ENCODE data around the gene CFAP221.
A peak's percentile ranks its signal among the peaks of the same experiment; 100 is the strongest.

Gene CFAP221

DNA sequence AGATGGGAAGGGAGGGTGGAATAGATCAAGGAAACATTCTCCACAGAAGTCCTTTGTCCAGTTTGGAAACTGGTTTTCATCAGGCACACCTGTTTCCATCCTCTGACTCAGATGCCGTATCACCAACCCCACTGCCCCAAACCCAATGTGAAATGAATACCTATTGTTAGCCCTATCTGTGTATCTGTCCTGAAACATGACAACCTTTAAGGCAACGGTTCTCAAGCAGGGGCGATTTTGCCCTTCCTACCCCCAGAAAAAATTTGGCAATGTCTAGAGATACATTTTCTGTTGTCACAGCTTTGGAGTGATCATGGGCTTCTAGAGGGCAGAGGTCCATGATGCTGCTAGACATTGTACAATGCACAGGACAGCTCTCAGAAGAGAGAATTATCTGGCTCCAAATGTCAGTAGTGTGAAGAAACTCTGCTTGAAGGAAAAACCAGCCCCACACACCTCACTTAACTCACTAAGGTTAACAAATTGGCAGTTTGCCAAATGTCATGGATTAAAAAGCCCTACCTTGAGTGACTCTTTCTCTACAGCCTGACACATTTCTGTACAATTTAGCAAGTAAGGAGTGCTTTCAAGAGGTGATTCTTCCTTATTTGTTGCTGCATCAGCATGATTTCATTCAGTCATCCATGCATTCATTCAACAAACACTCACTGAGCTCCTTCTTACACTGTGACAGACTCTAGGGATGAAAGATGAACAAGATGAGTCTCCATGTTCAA is 23.4 kb upstream of the CFAP221 start:
- no peak for TF ChIP-seq NFRKB (IDR thresholded peaks at IDR 0.05)
- TF ChIP-seq SP1 (IDR thresholded peaks at IDR 0.05) = no peak
- no peak for TF ChIP-seq FOXA1 (IDR thresholded peaks at IDR 0.05)
- TF ChIP-seq ARNT (IDR thresholded peaks at IDR 0.05) = no peak
- no peak for TF ChIP-seq CTBP1 (IDR thresholded peaks at IDR 0.05; ENCODE audit: borderline replicate concordance)
- no peak for TF ChIP-seq BHLHE40 (IDR thresholded peaks at IDR 0.05; ENCODE audit: borderline replicate concordance)
- no peak for TF ChIP-seq ZNF384 (IDR thresholded peaks at IDR 0.05)
- TF ChIP-seq SUZ12 (IDR thresholded peaks at IDR 0.05) = no peak
- no peak for TF ChIP-seq L3MBTL2 (conservative IDR thresholded peaks at IDR 0.05)
- TF ChIP-seq HDGF (IDR thresholded peaks at IDR 0.05; ENCODE audit: borderline replicate concordance) = no peak
- TF ChIP-seq FOXK2 (IDR thresholded peaks at IDR 0.05) = no peak
- TF ChIP-seq TARDBP (IDR thresholded peaks at IDR 0.05) = no peak
- no peak for TF ChIP-seq FOXM1 (IDR thresholded peaks at IDR 0.05; ENCODE audit: borderline replicate concordance)
- TF ChIP-seq LEF1 (IDR thresholded peaks at IDR 0.05; ENCODE audit: borderline replicate concordance) = no peak
- CTCF ChIA-PET = no interaction called here
- POLR2A ChIA-PET = no interaction called here
- DNase-seq (ENCODE audit: extremely low spot score) = no peak

DNA sequence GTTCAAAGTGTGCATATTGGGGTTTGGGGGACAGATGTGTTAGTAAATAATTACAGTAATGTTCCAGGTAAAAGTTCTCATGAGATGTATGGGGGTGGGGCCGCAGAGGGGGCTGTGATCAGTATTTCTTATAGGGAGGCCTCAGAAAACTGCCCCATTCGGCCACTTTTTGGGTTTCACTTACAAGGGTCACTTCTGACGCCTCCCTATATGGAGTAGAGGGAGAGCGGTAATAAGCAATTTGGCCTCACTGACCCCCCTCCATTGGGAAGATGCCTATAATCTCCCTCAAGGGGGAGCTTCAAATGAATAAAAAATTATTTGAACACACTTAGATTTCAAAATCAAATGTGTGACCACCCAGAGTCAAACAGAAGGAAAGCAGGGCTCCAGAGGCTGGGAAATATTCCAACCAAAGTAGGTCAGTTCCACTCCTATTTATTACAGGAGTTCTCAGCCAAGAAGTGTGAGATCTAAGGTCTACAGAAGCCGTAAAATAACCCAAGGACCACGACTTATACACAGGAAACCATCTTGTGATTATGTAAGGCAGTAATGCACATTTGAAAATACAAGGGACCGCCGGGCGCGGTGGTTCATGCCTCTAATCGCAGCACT is 22.7 kb upstream of the CFAP221 start:
- ChIA-PET CTCF (no interaction called here), POLR2A (no interaction called here)
- DNase-seq (ENCODE audit: extremely low spot score) = no peak
- TF ChIP-seq BHLHE40 (IDR thresholded peaks at IDR 0.05; ENCODE audit: borderline replicate concordance) (no peak), FOXA1 (IDR thresholded peaks at IDR 0.05) (no peak), HDGF (IDR thresholded peaks at IDR 0.05; ENCODE audit: borderline replicate concordance) (no peak), NFRKB (IDR thresholded peaks at IDR 0.05) (no peak), FOXK2 (IDR thresholded peaks at IDR 0.05) (no peak)
- TF ChIP-seq, protein P1, sequence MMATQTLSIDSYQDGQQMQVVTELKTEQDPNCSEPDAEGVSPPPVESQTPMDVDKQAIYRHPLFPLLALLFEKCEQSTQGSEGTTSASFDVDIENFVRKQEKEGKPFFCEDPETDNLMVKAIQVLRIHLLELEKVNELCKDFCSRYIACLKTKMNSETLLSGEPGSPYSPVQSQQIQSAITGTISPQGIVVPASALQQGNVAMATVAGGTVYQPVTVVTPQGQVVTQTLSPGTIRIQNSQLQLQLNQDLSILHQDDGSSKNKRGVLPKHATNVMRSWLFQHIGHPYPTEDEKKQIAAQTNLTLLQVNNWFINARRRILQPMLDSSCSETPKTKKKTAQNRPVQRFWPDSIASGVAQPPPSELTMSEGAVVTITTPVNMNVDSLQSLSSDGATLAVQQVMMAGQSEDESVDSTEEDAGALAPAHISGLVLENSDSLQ (IDR thresholded peaks at IDR 0.05) = no peak

DNA sequence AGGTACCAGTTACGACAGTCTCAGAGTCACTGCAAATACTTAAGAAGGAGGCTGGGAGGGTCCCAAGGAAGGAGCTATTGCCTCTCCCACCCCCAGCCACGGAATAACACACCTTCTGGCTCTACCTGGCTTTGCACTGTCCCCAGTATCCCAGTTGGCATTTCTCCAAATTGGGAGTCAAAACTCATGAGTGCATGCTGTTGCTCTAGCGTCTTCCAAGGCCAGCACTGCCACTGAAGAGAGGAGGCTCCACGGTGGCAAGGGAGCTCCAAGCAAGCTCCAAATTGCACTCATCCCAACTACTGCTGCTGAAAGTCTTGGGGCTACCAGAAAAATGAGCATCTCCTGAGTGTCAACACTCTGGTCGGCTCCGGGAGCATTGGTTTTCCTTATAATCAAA is 21.6 kb upstream of the CFAP221 start:
- ChIA-PET POLR2A (no interaction called here), CTCF (no interaction called here)
- TF ChIP-seq ARNT (IDR thresholded peaks at IDR 0.05) (no peak), HDGF (IDR thresholded peaks at IDR 0.05; ENCODE audit: borderline replicate concordance) (no peak), CTBP1 (IDR thresholded peaks at IDR 0.05; ENCODE audit: borderline replicate concordance) (no peak), FOXA1 (IDR thresholded peaks at IDR 0.05) (no peak), FOXM1 (IDR thresholded peaks at IDR 0.05; ENCODE audit: borderline replicate concordance) (no peak), L3MBTL2 (conservative IDR thresholded peaks at IDR 0.05) (no peak), TARDBP (IDR thresholded peaks at IDR 0.05) (no peak), ZNF384 (IDR thresholded peaks at IDR 0.05) (no peak), ELF4 (IDR thresholded peaks at IDR 0.05) (no peak), FOXK2 (IDR thresholded peaks at IDR 0.05) (no peak), SUZ12 (IDR thresholded peaks at IDR 0.05) (no peak), NFRKB (IDR thresholded peaks at IDR 0.05) (no peak), SP1 (IDR thresholded peaks at IDR 0.05) (no peak), BHLHE40 (IDR thresholded peaks at IDR 0.05; ENCODE audit: borderline replicate concordance) (no peak)
- TF ChIP-seq, protein P1 (IDR thresholded peaks at IDR 0.05) = no peak

DNA sequence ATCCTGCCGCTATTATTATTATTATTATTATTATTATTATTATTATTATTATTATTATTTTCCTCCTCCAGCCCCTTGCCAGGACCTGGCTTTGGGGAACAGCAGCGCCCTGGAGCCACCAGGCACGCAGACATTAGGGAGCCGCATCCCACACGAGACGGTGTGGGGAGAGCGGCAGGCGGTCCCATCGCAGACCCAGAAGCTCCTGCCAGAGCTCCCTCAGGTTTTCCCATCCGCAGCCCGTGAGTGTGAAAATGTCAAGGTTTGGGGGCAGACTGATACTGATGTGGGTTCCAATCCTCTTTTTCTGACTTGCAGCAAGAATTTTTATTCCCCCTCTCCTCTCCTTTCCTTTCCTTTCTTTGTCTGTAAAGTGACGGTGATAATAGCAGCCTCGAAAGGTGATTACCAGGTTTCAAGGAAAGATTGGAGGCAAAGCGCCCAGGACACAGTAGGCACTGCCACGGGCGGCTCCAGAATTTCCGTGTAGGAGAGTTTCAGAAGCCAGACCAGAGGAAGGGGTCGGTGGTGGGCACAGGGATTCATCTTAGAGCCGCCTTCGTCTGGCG is 20.8 kb upstream of the CFAP221 start:
- no peak for DNase-seq (ENCODE audit: extremely low spot score)
- ChIA-PET POLR2A (no interaction called here), CTCF (no interaction called here)
- TF ChIP-seq ZNF384 (IDR thresholded peaks at IDR 0.05) (no peak), SUZ12 (IDR thresholded peaks at IDR 0.05) (no peak), ARNT (IDR thresholded peaks at IDR 0.05) (no peak), LEF1 (IDR thresholded peaks at IDR 0.05; ENCODE audit: borderline replicate concordance) (no peak), NFRKB (IDR thresholded peaks at IDR 0.05) (no peak), FOXK2 (IDR thresholded peaks at IDR 0.05) (no peak), BHLHE40 (IDR thresholded peaks at IDR 0.05; ENCODE audit: borderline replicate concordance) (no peak), FOXM1 (IDR thresholded peaks at IDR 0.05; ENCODE audit: borderline replicate concordance) (no peak), SP1 (IDR thresholded peaks at IDR 0.05) (no peak)

More for the DNA sequence above, 21.6 kb upstream of the CFAP221 start:
- DNase-seq (ENCODE audit: extremely low spot score) = no peak

DNA sequence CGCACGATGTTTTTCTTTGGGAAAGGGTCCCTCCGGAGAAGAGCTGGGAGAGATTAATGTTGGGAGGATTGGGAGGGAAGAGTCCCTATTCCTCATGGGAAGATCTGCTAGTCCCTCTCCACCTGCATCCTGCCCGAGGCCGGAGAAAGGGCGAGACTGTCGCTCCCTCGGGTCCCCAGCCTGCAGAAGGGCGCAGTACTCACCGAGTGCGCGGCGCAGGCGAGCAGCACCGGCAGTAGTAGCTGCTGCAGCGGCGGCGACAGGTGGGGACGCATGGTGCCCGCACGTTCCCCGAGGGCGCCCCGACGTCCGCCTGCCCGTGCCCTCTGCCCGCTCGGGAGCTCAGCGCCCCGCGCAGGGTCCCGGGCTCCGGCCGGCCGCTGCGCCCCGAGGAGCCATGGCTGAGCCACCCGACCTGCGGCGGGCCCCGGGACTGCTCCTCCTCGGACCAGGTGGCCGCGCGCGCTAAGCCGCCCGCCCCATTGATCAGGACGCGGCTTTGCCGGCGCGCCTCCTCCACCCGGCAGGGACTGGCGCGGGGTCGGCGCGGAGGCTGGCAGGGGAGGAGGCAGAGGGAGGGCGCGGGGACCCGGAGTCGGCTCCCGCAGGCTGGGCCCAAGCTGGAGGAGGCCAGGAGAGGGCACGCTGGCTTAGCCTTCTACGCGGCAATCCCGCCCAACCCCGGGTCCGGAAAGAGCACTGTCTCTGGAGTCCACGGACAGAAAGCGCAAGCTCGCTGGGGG is 20.1 kb upstream of the CFAP221 start, which contains the start of gene SCTR:
Gene SCTR, minus strand, starts transcription at position 532 of the 743 bp plus-strand sequence. Its CDS starts 257 bp downstream, at position 275.
- no peak for TF ChIP-seq TARDBP (IDR thresholded peaks at IDR 0.05)
- no peak for TF ChIP-seq FOXK2 (IDR thresholded peaks at IDR 0.05)
- no peak for TF ChIP-seq CTBP1 (IDR thresholded peaks at IDR 0.05; ENCODE audit: borderline replicate concordance)
- no peak for TF ChIP-seq NFRKB (IDR thresholded peaks at IDR 0.05)
- TF ChIP-seq ZNF384 (IDR thresholded peaks at IDR 0.05) = no peak
- no peak for TF ChIP-seq L3MBTL2 (conservative IDR thresholded peaks at IDR 0.05)
- TF ChIP-seq BHLHE40 (IDR thresholded peaks at IDR 0.05; ENCODE audit: borderline replicate concordance) = no peak
- TF ChIP-seq SP1 (IDR thresholded peaks at IDR 0.05) = no peak
- TF ChIP-seq LEF1 (IDR thresholded peaks at IDR 0.05; ENCODE audit: borderline replicate concordance) = no peak
- no peak for TF ChIP-seq FOXM1 (IDR thresholded peaks at IDR 0.05; ENCODE audit: borderline replicate concordance)
- TF ChIP-seq FOXA1 (IDR thresholded peaks at IDR 0.05) = no peak
- TF ChIP-seq SUZ12 (IDR thresholded peaks at IDR 0.05) = no peak
- no peak for TF ChIP-seq HDGF (IDR thresholded peaks at IDR 0.05; ENCODE audit: borderline replicate concordance)
- ChIA-PET POLR2A (no interaction called here), CTCF (no interaction called here)
- DNase-seq (ENCODE audit: extremely low spot score) = no peak

DNA sequence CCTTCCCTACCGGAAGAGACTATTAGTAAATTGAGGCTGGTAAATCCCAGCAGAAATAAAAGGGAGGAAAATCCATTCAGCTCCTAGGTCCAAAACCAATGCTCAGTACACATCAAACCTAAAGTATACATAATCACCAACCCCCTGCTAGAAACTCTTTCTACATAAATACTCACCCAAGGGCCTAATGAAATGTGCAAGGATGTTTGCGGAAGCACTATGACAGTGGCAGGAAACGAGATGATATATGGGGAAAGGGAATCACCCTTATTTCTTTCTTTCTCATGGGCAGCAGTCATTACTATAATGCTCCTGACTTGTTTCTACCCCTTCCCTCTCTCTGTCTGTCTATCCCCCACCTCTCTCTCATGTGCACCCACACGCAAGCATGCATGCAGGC is 18.6 kb upstream of the CFAP221 start:
- no peak for DNase-seq (ENCODE audit: extremely low spot score)
- CTCF ChIA-PET = no interaction called here
- POLR2A ChIA-PET = no interaction called here
- no peak for TF ChIP-seq FOXM1 (IDR thresholded peaks at IDR 0.05; ENCODE audit: borderline replicate concordance)
- TF ChIP-seq BHLHE40 (IDR thresholded peaks at IDR 0.05; ENCODE audit: borderline replicate concordance) = no peak
- TF ChIP-seq, protein P1 (IDR thresholded peaks at IDR 0.05) = 0 out of 2 replicates have a peak, but pooled peaks have one; percentile 21

Measured in HEK293T (cell line).